DMS53 treated with DMSO at 0.1 percent for 48 hours (cell line): ENCODE data around the gene KIF1C.
"Not testable (repeated sequence)": the region's sequence is repeated elsewhere in the genome, so short reads cannot be mapped to it uniquely, and the experiment has no call there.

Experiments used
- DNase-seq: peaks from one replicate; lab custom pipeline; 2025; ENCODE audit not compliant: unreplicated experiment; lab: John Stamatoyannopoulos, UW

The KIF1C gene

GRCh38 chr17:4999430-5000093, 1.8 kb downstream of the KIF1C start:
- DNase-seq, result no peak

GRCh38 chr17:5000237-5000639, 2.5 kb downstream of the KIF1C start:
- no peak for DNase-seq

GRCh38 chr17:5002121-5002788, 4.5 kb downstream of the KIF1C start:
- no peak for DNase-seq

GRCh38 chr17:5003214-5003867, 5.6 kb downstream of the KIF1C start:
- no peak for DNase-seq

GRCh38 chr17:5011928-5012327, 14.2 kb downstream of the KIF1C start:
- no peak for DNase-seq

- DNase-seq, result no peak
Observed at GRCh38 chr17:5014357-5014756, 16.6 kb downstream of the KIF1C start.

- no peak for DNase-seq
Observed at GRCh38 chr17:5019475-5019956, 21.8 kb downstream of the KIF1C start.

GRCh38 chr17:5020502-5021023, 22.8 kb downstream of the KIF1C start:
- no peak for DNase-seq

GRCh38 chr17:5022171-5022711, 24.5 kb downstream of the KIF1C start:
- no peak for DNase-seq

- no peak for DNase-seq
Observed at GRCh38 chr17:5023588-5024147, 25.9 kb downstream of the KIF1C start.

GRCh38 chr17:5024604-5025003, 26.9 kb downstream of the KIF1C start:
- no peak for DNase-seq

GRCh38 chr17:5027299-5027698, 29.5 kb downstream of the KIF1C start:
- no peak for DNase-seq

- DNase-seq, result no peak
Observed at GRCh38 chr17:5027916-5028315, 30.2 kb downstream of the KIF1C start.

GRCh38 chr17:5030168-5030567, 32.4 kb downstream of the KIF1C start:
- not testable (repeated sequence) for DNase-seq

GRCh38 chr17:5031365-5032082, 33.8 kb downstream of the KIF1C start:
- DNase-seq, result peak; percentile 23

GRCh38 chr17:5032865-5033264, 35.1 kb downstream of the KIF1C start:
- no peak for DNase-seq

GRCh38 chr17:5033352-5034015, 35.7 kb downstream of the KIF1C start:
- DNase-seq, result no peak

GRCh38 chr17:5034063-5034462, 36.3 kb downstream of the KIF1C start:
- no peak for DNase-seq

GRCh38 chr17:5034651-5035050, 36.9 kb downstream of the KIF1C start:
- no peak for DNase-seq

GRCh38 chr17:5035315-5035714, 37.6 kb downstream of the KIF1C start, which contains the start of gene SLC52A1:
TSS of gene SLC52A1 (minus strand) at chr17:5035426. CDS start at chr17:5034606, 820 bp downstream.
- DNase-seq, result no peak
